ENCODE data around the gene CCDC194. TPM values are rescaled to one million over a fixed set of nuclear protein-coding genes. Genes with fewer than 3 reads are reported as not detected.

CCDC194 gene
- total and polyA plus RNA-seq, 12 donors, result 0.49 to 5.6 (median 2.2) TPM; not detected in 2

DNA sequence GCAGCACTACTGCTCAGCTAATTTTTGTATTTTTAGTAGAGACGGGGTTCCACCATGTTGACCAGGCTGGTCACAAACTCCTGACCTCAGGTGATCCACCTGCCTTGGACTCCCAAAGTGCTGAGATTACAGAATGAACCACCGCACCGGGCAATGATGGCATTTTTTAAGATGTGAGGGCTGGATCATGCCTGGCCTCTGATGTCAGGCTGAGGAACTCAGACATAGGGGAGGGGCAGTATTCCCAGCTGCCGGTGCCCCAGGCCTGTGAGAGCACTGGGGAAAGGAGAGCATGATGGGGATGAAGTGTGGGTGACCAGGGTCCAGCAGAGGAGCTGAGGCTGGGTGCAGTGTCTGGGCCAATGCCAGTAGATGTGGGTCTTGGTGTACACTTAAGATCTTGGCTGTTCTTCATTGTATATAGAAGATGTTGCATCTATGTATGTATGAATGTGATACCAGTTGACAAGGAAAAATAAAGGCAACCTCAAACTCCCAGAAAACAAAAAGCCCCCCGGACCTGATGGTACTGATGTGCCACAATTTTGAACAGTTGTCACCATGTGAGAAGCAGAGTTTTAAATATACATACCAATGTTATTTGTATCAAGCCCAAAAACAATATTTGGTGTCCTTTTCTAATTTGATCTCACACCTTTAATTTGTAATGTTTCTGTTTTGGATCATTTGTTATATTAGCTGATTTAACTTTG lies 13.4 kb downstream of the CCDC194 start:
- no peak for TF ChIP-seq POLR2A (IDR thresholded peaks at IDR 0.05)
- TF ChIP-seq, protein P1, sequence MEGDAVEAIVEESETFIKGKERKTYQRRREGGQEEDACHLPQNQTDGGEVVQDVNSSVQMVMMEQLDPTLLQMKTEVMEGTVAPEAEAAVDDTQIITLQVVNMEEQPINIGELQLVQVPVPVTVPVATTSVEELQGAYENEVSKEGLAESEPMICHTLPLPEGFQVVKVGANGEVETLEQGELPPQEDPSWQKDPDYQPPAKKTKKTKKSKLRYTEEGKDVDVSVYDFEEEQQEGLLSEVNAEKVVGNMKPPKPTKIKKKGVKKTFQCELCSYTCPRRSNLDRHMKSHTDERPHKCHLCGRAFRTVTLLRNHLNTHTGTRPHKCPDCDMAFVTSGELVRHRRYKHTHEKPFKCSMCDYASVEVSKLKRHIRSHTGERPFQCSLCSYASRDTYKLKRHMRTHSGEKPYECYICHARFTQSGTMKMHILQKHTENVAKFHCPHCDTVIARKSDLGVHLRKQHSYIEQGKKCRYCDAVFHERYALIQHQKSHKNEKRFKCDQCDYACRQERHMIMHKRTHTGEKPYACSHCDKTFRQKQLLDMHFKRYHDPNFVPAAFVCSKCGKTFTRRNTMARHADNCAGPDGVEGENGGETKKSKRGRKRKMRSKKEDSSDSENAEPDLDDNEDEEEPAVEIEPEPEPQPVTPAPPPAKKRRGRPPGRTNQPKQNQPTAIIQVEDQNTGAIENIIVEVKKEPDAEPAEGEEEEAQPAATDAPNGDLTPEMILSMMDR (IDR thresholded peaks at IDR 0.05), result no peak
- no peaks in the 10 kb centered on the region for H3K36me3 ChIP-seq (replicated peaks in 1 of 2)
- H3K9me3 ChIP-seq (replicated peaks in 1 of 3), result no peaks in the 10 kb centered on the region
- 92 to 100% (median 97%) methylated on average over 5 of the region's 5 CpGs for WGBS, 4 donors
- peaks cover 9 to 12% of the 10 kb centered on the region in 2 donors for H3K4me1 ChIP-seq (replicated peaks in 1 of 2)
- H3K27me3 ChIP-seq, result no peaks in the 10 kb centered on the region
- no peak for DNase-seq
- no peak overlapping the region for H3K4me3 ChIP-seq
- H3K27ac ChIP-seq, result no peak overlapping the region
- intact Hi-C loops (cut with DNase I), result loop anchor here (10.0 kb wide), 2 partner anchors 76 to 86 kb away; partner anchors contain the start of genes ABHD8 (in 1 of the 2), DDA1 (in 1 of the 2) and MRPL34 (in 1 of the 2)

DNA sequence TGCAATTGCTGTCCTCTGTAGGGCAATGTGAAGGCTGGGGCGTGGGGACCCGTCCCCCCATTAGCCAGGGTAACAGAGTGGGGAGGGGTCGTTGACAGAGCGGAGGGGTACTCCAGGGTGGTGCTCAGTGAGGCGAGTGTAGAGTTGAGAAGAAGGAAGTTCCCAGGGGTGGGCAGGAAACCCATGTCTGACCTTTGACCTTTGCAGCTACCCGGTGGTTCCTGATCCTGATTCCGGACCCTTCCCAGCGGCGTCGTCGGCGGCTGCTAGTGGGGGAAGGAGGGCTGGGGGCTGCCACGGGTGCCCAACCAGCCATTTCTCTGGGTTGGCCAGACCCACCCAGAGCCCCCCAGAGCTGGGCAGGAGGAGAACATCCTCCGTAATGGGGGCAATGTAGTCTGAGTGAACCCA lies 14.8 kb downstream of the CCDC194 start:
- TF ChIP-seq, protein P1 (IDR thresholded peaks at IDR 0.05), result no peak
- no peak for TF ChIP-seq POLR2A (IDR thresholded peaks at IDR 0.05)
- no peaks in the 10 kb centered on the region for H3K27me3 ChIP-seq
- peak in 2 of 7 donors; percentile 27 to 65 for DNase-seq
- peak overlapping the region in 1 of 5 donors; percentile 34 for H3K27ac ChIP-seq
- no peaks in the 10 kb centered on the region for H3K36me3 ChIP-seq (replicated peaks in 1 of 2)
- H3K9me3 ChIP-seq (replicated peaks in 1 of 3), result no peaks in the 10 kb centered on the region
- peaks cover 9 to 12% of the 10 kb centered on the region in 2 donors for H3K4me1 ChIP-seq (replicated peaks in 1 of 2)
- H3K4me3 ChIP-seq, result no peak overlapping the region
- intact Hi-C loops (cut with DNase I), result no loop called here
- 30 to 50% (median 37%) methylated on average over 8 to 14 of the region's 14 CpGs for WGBS, 4 donors

DNA sequence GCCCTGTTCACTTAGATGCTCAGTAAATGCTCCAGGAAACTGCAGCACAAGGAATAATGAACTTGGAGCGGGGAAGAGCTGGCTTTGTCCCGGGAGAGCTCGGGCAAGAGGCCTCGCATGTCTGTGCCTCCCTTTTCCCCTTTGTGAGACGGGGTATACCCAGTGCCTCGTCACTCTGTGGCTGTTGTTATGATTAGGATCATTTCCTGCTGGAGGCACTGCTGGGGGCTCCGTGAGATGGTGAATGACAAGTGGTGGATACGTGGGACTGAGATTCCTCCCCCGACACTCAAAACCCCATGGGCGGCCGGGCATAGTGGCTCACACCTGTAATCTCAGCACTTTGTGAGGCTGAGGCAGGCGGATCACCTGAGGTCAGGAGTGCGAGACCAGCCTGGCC lies 15.7 kb downstream of the CCDC194 start:
- peaks cover 9 to 10% of the 10 kb centered on the region in 2 donors for H3K4me1 ChIP-seq (replicated peaks in 1 of 2)
- 66 to 84% (median 75%) methylated on average over 8 to 13 of the region's 13 CpGs for WGBS, 4 donors
- H3K27me3 ChIP-seq, result no peaks in the 10 kb centered on the region
- intact Hi-C loops (cut with DNase I), result no loop called here
- no peak for DNase-seq
- TF ChIP-seq POLR2A (IDR thresholded peaks at IDR 0.05), result no peak
- TF ChIP-seq, protein P1 (IDR thresholded peaks at IDR 0.05), result no peak
- H3K36me3 ChIP-seq (replicated peaks in 1 of 2), result no peaks in the 10 kb centered on the region
- H3K27ac ChIP-seq, result no peak overlapping the region
- no peaks in the 10 kb centered on the region for H3K9me3 ChIP-seq (replicated peaks in 1 of 3)
- H3K4me3 ChIP-seq, result no peak overlapping the region

DNA sequence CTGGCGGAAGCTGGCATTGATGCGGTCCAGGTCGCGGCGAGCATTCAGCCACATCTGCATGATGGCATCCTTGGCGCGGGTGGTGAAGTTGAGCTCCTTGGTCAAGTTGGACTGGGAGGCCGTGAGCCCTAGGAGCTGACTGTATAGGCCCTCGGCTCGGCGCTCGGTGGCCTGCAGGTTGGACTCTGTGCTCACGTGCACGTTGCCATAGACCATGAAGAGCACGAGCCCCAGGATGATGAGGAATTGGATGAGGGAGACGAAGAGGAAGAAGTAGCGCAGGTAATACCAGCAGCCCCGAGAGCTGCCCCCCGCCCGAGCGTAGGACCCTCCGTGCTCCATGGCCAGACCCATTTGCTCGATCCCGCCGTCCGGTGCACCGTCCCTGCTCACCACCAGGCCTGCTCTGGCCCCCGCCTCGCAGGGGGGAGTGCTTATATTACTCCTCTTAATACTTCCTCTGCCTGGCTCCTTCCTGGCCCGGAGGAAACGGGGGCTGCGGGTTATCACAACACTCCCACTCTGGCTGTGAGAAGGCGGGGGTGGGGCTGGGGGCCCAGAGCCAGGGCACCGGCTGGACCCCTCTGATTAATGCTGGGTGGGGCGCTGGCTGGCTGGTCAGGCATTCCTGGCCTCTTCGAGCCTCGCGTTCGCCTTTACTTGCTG lies 16.9 kb downstream of the CCDC194 start, which contains the start of gene PLVAP:
TSS of gene PLVAP (minus strand) at position 408 of the 666 bp plus-strand sequence. CDS start at position 354, 54 bp downstream.
- Histone ChIP-seq H3K27ac (peak within 1 kb of the TSS in 1 of 5 donors; percentile 68), H3K27me3 (no peaks in the 10 kb centered on the region), H3K4me3 (peak within 1 kb of the TSS in 1 of 4 donors; percentile 23), H3K9me3 (replicated peaks in 1 of 3) (no peaks in the 10 kb centered on the region), H3K4me1 (replicated peaks in 1 of 2) (no peaks in the 10 kb centered on the region), H3K36me3 (replicated peaks in 1 of 2) (no peaks in the 10 kb centered on the region)
- DNase-seq, result peak in 5 of 7 donors; percentile 26 to 78 (median 46)
- intact Hi-C loops (cut with DNase I), result no loop called here
- TF ChIP-seq POLR2A (IDR thresholded peaks at IDR 0.05), result peak in 1 of 2 donors; percentile 29
- TF ChIP-seq, protein P1 (IDR thresholded peaks at IDR 0.05), result no peak
- 51 to 69% (median 57%) methylated on average over 25 to 39 of the region's 39 CpGs for whole genome bisulfite sequencing, 4 donors
